ENCODE data around the gene MYL7.

DNA sequence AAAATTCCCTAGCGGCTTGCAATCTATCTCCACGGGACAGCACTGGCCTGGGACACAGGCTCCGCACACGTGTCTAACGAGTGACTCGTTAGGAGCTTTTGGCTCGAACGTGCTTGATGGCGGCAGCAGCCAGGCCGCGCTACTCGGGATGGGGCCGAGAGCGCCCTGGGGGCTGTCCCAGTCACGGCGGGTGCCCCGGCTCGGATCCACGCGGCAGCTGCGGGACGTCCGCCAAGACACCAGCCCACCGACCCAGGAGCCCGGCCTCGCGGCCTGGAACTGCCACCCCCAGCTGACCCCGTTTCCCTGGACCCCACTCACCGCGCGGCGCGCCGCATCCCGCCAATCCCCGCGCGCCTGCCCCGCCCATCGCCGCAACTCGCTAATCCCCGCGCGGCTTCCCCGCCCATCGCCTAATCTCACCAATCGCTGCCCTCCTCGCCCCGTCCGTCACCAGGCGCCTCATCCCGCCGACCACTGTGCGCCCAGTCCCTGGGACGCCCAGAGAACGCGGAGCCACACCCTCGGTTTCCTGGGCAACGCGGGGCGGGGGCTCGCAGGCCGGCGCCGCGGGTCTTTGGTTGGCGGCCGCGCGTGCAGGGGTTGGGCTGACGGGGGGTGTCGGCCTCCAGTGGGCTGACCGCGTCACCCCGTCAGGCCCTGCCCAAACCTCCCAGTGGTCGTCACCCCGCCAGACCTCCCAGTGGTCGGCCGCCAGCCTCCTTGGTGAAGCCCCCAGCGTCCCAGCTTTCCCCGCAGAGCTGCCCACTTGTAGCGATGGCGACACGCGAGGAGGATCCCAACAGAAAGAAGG lies 17.7 kb downstream of the MYL7 start, which contains the start of gene POLD2:
- TF ChIP-seq CSRNP3 (CRISPR knock-in tag; IDR thresholded peaks at IDR 0.05), result no peak
- TF ChIP-seq PPARA (CRISPR knock-in tag; IDR thresholded peaks at IDR 0.05; ENCODE audit: borderline replicate concordance), result no peak

Measured in SK-N-SH treated with all-trans-retinoic acid at 6 μM for 48 hours (cell line).